DOHH2 (cell line): ENCODE data around the gene PAQR9.

Experiments
- H3F3A ChIP-seq: fragments of 200-600 bp; sonication (generic), shearing (Covaris generic); 2 replicates; pipeline ENCODE4 v1.6.0; 2016; ENCODE audit warnings: antibody characterized with exemption, mild to moderate bottlenecking; ENCODE audit not compliant: control insufficient read depth, insufficient read depth
- H3K27ac ChIP-seq: fragments of 200-600 bp; sonication (generic); 2 replicates; pipeline ENCODE4 v1.5.1; 2014; ENCODE audit warnings: low read depth, mild to moderate bottlenecking, low read length, moderate library complexity
- H3K27me3 ChIP-seq: fragments of 200-600 bp; sonication (generic); 2 replicates; pipeline ENCODE4 v1.6.1; 2014; ENCODE audit warnings: mild to moderate bottlenecking, low read length, mixed read lengths; ENCODE audit not compliant: control insufficient read depth
- H3K36me3 ChIP-seq: fragments of 200-600 bp; sonication (generic); 2 replicates; pipeline ENCODE4 v1.6.1; 2014; ENCODE audit warnings: mild to moderate bottlenecking, low read length, moderate library complexity, mixed read lengths; ENCODE audit not compliant: control insufficient read depth
- H3K4me1 ChIP-seq: fragments of 200-600 bp; sonication (generic); 2 replicates; pipeline ENCODE4 v1.6.1; 2014; ENCODE audit warnings: mild to moderate bottlenecking, low read length, mixed read lengths; ENCODE audit not compliant: control insufficient read depth
- H3K4me2 ChIP-seq: fragments of 200-600 bp; sonication (generic); 2 replicates; pipeline ENCODE4 v1.6.0; 2014; ENCODE audit warnings: mild to moderate bottlenecking, low read length, moderate library complexity
- H3K4me3 ChIP-seq: fragments of 200-600 bp; sonication (generic); 2 replicates; pipeline ENCODE4 v1.5.1; 2014; ENCODE audit warnings: mild to moderate bottlenecking, low read length, mixed read lengths
- H3K79me2 ChIP-seq: fragments of 200-600 bp; sonication (generic); 2 replicates; pipeline ENCODE4 v1.6.1; 2014; ENCODE audit warnings: mild to moderate bottlenecking, low read length, mixed read lengths; ENCODE audit not compliant: control insufficient read depth
- H3K9me2 ChIP-seq: fragments of 200-600 bp; sonication (generic); replicated peaks from 2 replicates; pipeline ENCODE4 v1.6.1; 2014; ENCODE audit warnings: mild to moderate bottlenecking, low read length, mixed read lengths; ENCODE audit not compliant: control insufficient read depth
- H3K9me3 ChIP-seq: fragments of 200-600 bp; sonication (generic); 2 replicates; pipeline ENCODE4 v1.6.1; 2014; ENCODE audit warnings: antibody characterized with exemption, low read length, mixed read lengths; ENCODE audit not compliant: control insufficient read depth, insufficient read depth
- H4K20me1 ChIP-seq: fragments of 200-600 bp; sonication (generic); 2 replicates; pipeline ENCODE4 v1.6.0; 2014; ENCODE audit warnings: low read depth, mild to moderate bottlenecking, antibody characterized with exemption, low read length, moderate library complexity; ENCODE audit not compliant: control insufficient read depth, insufficient read depth
- CTCF ChIP-seq: fragments of 200-600 bp; sonication (generic); IDR thresholded peaks from one replicate; pipeline ENCODE4 v1.5.1; 2014; ENCODE audit warnings: antibody characterized with exemption, mild to moderate bottlenecking, low read depth, low read length; ENCODE audit not compliant: poor library complexity, severe bottlenecking
- EZH2phosphoT487 ChIP-seq: fragments of 200-600 bp; sonication (generic); IDR thresholded peaks from 2 replicates; pipeline ENCODE4 v1.6.1; 2017; ENCODE audit warnings: borderline replicate concordance, mild to moderate bottlenecking, antibody characterized with exemption, low read length, moderate library complexity, mixed read lengths

Gene PAQR9

DNA sequence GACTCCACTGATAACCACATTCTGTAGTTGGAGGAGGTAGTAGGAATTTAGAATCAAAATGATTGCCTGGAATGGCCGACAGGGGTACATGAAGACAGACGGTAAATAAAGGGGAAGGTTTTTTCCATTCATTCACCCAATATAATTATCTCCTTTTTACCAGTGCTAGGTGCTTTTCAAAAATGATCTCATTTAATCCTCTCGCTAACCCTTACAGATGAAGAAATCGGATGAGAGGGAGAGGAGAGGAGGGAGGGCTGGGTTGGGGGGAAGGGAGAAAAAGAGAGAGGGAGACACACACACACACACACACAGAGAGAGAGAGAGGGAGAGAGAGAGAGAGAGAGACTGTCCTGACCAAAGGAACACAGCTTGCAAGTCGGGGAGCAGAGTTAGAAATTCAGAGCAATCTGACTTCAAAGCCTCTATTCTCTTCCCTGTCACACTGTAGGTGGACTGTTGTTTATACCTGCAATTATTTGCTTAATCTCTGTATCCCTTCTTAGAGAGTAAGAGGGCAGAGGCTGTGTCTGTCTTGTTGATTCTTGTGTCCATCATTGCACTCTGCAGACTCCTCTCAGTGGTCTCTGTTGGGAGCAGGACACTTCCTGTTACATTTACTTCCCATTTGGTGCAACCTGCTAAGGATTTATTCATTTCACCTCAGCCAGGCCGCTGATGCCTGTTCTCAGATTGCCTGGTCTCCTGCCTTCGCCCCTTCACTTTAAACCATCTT is 18.7 kb upstream of the PAQR9 start:
- TF ChIP-seq EZH2phosphoT487 = no peak
- no peak for TF ChIP-seq CTCF
- Histone ChIP-seq H3F3A (no peaks in the 10 kb centered on the region), H4K20me1 (no peaks in the 10 kb centered on the region), H3K9me2 (no peaks in the 10 kb centered on the region), H3K27ac (no peak overlapping the region), H3K4me1 (peaks cover 6% of the 10 kb centered on the region), H3K4me3 (no peak overlapping the region), H3K4me2 (no peak overlapping the region; the same call in 1 of the 2 replicates), H3K27me3 (peaks cover 6% of the 10 kb centered on the region), H3K36me3 (no peaks in the 10 kb centered on the region), H3K9me3 (no peaks in the 10 kb centered on the region), H3K79me2 (no peaks in the 10 kb centered on the region)

DNA sequence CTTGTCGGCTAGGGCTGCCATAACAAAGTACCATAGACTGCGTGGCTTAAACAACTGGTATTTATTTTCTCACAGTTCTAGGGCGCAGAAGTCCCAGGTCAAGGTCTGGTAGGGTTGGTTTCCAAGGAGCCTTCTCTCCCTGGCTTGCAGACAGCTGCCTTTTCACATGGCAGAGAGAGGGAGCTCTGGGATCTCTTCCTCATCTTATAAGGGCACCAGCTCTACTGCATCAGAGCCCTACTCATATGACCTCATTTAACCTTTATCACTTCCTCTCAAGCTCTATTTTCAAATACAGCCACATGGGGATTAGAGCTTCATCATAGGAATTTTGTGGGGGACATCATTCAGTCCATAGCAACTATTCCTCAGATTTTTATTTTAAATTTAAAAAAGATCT is 17.6 kb upstream of the PAQR9 start:
- no peak overlapping the region for H3K4me2 ChIP-seq
- no peak overlapping the region for H3K27ac ChIP-seq
- TF ChIP-seq CTCF (no peak), EZH2phosphoT487 (no peak)
- no peaks in the 10 kb centered on the region for H4K20me1 ChIP-seq
- no peak overlapping the region for H3K4me3 ChIP-seq
- H3K36me3 ChIP-seq = no peaks in the 10 kb centered on the region
- no peaks in the 10 kb centered on the region for H3K9me2 ChIP-seq
- peaks cover 6% of the 10 kb centered on the region for H3K27me3 ChIP-seq
- H3K79me2 ChIP-seq = no peaks in the 10 kb centered on the region
- peaks cover 6% of the 10 kb centered on the region for H3K4me1 ChIP-seq
- H3K9me3 ChIP-seq = no peaks in the 10 kb centered on the region
- H3F3A ChIP-seq = no peaks in the 10 kb centered on the region

DNA sequence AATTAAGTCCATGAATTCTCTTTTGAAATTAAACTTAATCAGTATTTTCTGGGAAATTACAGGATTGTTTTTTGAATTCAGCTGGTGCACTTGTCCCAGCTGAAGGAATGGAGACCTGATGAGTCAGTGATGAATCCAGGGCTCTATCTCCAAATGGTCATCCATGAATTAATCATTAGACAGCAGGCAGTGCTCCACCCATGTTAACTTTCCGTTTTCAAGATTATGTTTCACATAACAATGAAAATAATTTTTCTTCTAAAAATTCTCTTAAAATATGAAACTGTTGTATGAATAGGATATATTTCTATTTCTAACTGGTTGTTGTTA is 13.9 kb upstream of the PAQR9 start:
- TF ChIP-seq EZH2phosphoT487 (no peak), CTCF (no peak)
- H3K4me2 ChIP-seq = no peak overlapping the region
- no peaks in the 10 kb centered on the region for H3K36me3 ChIP-seq
- H3K4me1 ChIP-seq = no peaks in the 10 kb centered on the region; the same call in 1 of the 2 replicates
- peaks cover 5% of the 10 kb centered on the region for H3K27me3 ChIP-seq
- no peak overlapping the region for H3K4me3 ChIP-seq
- H3F3A ChIP-seq = no peaks in the 10 kb centered on the region
- H3K9me3 ChIP-seq = no peaks in the 10 kb centered on the region
- H3K9me2 ChIP-seq = no peaks in the 10 kb centered on the region
- no peaks in the 10 kb centered on the region for H3K79me2 ChIP-seq
- H3K27ac ChIP-seq = no peak overlapping the region
- H4K20me1 ChIP-seq = no peaks in the 10 kb centered on the region
